Hepatocyte (in vitro differentiated cells): ENCODE measurements around the gene HOXC11. TPM values are rescaled to one million over a fixed set of nuclear protein-coding genes. Genes with fewer than 3 reads are reported as not detected.

Experiments
- DNase-seq: peaks from one replicate; pipeline ENCODE4 v3.0.0-alpha.2; 2016; ENCODE audit warnings: low spot score
- H2AFZ ChIP-seq: fragments of 200-600 bp; sonication (generic); 2 replicates; pipeline ENCODE4 v1.6.0; 2016; ENCODE audit warnings: antibody characterized with exemption, mild to moderate bottlenecking
- H3K27ac ChIP-seq: fragments of 200-600 bp; sonication (generic); 2 replicates; pipeline ENCODE4 v1.5.1; 2016; ENCODE audit warnings: mild to moderate bottlenecking
- H3K27me3 ChIP-seq: fragments of 200-600 bp; sonication (generic); 2 replicates; pipeline ENCODE4 v1.6.1; 2016
- H3K36me3 ChIP-seq: fragments of 200-600 bp; sonication (generic); replicated peaks from 2 replicates; pipeline ENCODE4 v1.5.1; 2016; ENCODE audit warnings: low read depth; ENCODE audit not compliant: insufficient read depth
- H3K4me1 ChIP-seq: fragments of 200-600 bp; sonication (generic); 2 replicates; pipeline ENCODE4 v1.5.1; 2016; ENCODE audit warnings: mild to moderate bottlenecking, moderate library complexity; ENCODE audit not compliant: insufficient read depth
- H3K4me2 ChIP-seq: fragments of 200-600 bp; sonication (generic); 2 replicates; pipeline ENCODE4 v1.6.0; 2016
- H3K4me3 ChIP-seq: fragments of 200-600 bp; sonication (generic); 2 replicates; pipeline ENCODE4 v1.5.1; 2016; ENCODE audit warnings: mild to moderate bottlenecking
- H3K79me2 ChIP-seq: fragments of 200-600 bp; sonication (generic); 2 replicates; pipeline ENCODE4 v1.6.0; 2017; ENCODE audit warnings: mild to moderate bottlenecking
- H3K9me2 ChIP-seq: fragments of 200-600 bp; sonication (generic); replicated peaks from 2 replicates; pipeline ENCODE4 v1.6.0; 2017; ENCODE audit warnings: mild to moderate bottlenecking; ENCODE audit not compliant: insufficient read depth
- H3K9me3 ChIP-seq: fragments of 200-600 bp; sonication (generic); 2 replicates; pipeline ENCODE4 v1.5.1; 2016; ENCODE audit warnings: low read depth, mild to moderate bottlenecking
- H4K20me1 ChIP-seq: fragments of 200-600 bp; sonication (generic); 2 replicates; pipeline ENCODE4 v1.6.0; 2016; ENCODE audit warnings: mild to moderate bottlenecking; ENCODE audit not compliant: insufficient read depth, poor library complexity, severe bottlenecking
- EZH2 ChIP-seq: fragments of 200-600 bp; sonication (generic); IDR thresholded peaks from 2 replicates; pipeline ENCODE4 v1.6.1; 2016; ENCODE audit warnings: antibody characterized with exemption, mild to moderate bottlenecking, borderline replicate concordance
- EZH2phosphoT487 ChIP-seq: fragments of 200-600 bp; sonication (generic); IDR thresholded peaks from one replicate; pipeline ENCODE4 v1.6.1; 2018; ENCODE audit warnings: antibody characterized with exemption, mild to moderate bottlenecking, low read depth, moderate library complexity; ENCODE audit not compliant: unreplicated experiment, severe bottlenecking
- WGBS: methylation state at CpG from one replicate; pipeline ENCODE4 v1.1.6; 2016; ENCODE audit warnings: low lambda C conversion rate; ENCODE audit errors: missing lambda C conversion rate; 5-methylcytosine and 5-hydroxymethylcytosine counted together
- polyA plus RNA-seq: library from polyadenylated mRNA; unstranded; fragments of >200 nt; fragmentation: Nextera tagmentation; extraction: Ambion mirVana; gene quantifications from 2 replicates; pipeline ENCODE4 v1.2.1, GENCODE V29; 2016
- total RNA-seq: library from RNA; depleted of rRNA; stranded (reverse); fragments of >200 nt; gene quantifications from 2 replicates; pipeline ENCODE4 v1.2.3, GENCODE V29; 2014
- TF ChIP-seq, protein P1 (sequence below): fragments of 200-600 bp; sonication (generic); IDR thresholded peaks from 2 replicates; pipeline ENCODE4 v1.5.1; 2016; ENCODE audit warnings: antibody characterized with exemption, mild to moderate bottlenecking; ENCODE audit not compliant: poor library complexity

HOXC11 gene
- total and polyA plus RNA-seq, 2 experiments from 2014 or later = 0.63 to 1.3 TPM

DNA sequence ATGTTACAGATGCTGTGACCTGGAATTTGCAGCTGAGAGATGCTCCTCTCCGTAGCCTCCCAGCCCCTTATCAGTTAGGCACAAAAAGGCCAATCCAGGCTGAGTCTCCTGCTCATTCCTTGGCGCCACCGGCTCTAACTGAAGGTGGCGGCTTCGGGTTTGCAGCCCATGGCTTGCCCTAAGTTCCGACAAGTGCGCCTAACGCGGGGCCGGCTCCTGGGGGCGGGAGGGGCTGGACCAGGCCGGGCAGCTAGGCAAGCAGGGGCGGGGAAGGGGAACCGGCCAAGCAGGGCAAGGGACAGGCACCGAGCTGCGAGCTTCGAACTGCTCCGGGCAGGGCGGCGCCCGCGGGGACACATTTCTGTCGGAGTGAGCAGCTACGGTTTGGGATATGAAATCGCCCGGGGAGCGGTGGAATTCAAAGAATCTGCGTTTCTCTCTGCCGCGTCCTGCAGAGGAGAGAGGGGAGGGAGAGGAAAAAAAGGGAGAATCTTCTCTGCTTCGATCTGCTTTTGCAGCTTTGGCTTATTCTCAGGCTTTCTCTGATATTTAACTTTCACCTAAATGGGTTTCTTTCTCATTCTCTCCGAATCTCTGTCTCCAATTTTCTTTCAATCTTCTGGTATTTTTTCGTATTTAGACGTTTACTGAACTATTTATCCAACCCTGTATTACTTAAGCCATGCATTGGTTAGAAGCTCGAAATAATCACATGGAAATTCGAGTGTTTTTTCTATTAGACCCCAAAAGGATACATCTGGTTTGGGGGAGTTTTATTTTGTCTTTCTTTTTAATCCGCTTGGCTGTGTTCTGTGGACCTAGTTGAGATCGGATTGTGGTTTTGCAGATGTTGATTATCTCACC lies 19.8 kb upstream of the HOXC11 start:
- H3K4me3 ChIP-seq = no peak overlapping the region
- DNase-seq = no peak
- TF ChIP-seq EZH2 = no peak
- peak; percentile 4 for TF ChIP-seq EZH2phosphoT487
- TF ChIP-seq, protein P1, sequence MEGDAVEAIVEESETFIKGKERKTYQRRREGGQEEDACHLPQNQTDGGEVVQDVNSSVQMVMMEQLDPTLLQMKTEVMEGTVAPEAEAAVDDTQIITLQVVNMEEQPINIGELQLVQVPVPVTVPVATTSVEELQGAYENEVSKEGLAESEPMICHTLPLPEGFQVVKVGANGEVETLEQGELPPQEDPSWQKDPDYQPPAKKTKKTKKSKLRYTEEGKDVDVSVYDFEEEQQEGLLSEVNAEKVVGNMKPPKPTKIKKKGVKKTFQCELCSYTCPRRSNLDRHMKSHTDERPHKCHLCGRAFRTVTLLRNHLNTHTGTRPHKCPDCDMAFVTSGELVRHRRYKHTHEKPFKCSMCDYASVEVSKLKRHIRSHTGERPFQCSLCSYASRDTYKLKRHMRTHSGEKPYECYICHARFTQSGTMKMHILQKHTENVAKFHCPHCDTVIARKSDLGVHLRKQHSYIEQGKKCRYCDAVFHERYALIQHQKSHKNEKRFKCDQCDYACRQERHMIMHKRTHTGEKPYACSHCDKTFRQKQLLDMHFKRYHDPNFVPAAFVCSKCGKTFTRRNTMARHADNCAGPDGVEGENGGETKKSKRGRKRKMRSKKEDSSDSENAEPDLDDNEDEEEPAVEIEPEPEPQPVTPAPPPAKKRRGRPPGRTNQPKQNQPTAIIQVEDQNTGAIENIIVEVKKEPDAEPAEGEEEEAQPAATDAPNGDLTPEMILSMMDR = no peak
- no peak overlapping the region for H3K4me2 ChIP-seq
- H3K9me3 ChIP-seq = no peaks in the 10 kb centered on the region
- peaks cover 100% of the 10 kb centered on the region for H3K27me3 ChIP-seq
- WGBS = 10% methylated on average over 35 of the region's 38 CpGs
- H3K36me3 ChIP-seq = no peaks in the 10 kb centered on the region
- no peak overlapping the region for H2AFZ ChIP-seq
- no peaks in the 10 kb centered on the region for H3K9me2 ChIP-seq
- no peaks in the 10 kb centered on the region for H3K4me1 ChIP-seq
- H3K79me2 ChIP-seq = no peaks in the 10 kb centered on the region
- no peak overlapping the region for H3K27ac ChIP-seq
- no peaks in the 10 kb centered on the region for H4K20me1 ChIP-seq

DNA sequence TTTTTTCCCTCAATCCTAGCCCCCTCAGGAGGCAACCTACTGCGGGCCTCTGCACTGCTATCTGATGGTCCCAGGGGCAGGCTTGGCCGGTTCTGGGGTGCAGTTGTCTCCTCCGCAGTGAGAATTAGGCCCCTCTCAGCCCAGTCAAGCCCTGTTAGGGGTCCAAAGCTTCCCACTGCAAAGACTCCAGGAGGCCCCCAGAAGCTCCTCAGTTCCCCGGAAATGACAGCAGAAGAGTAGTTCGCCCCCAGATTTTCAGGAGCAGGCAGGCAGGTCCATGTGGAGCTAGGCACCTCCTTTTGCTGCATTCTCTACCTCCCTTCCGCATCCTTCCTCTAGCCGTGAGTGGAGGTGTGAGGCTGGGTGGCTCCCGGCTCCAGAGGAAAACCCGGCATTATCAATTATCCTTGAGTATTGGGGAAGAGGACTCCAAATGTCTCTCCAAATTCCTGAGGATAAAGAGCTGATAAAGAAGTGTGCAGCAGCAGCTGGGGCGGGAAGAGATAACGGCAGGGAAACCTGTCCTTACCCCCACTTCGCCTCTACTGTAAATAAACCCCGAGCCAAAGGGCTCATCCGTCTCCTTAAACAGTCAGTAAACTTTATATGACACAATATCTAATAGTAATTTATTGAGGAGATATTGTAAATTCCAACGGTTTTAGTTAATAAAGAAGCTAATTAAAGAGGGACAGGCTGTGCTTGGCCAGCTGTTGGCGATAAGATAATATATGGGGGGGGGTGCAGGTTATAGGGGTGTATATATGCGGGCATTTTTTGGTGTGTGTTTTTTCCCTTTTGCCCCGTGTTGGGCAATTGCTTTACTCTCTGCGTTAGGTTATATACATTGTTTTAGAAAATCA lies 18.9 kb upstream of the HOXC11 start:
- H3K27me3 ChIP-seq = peaks cover 100% of the 10 kb centered on the region
- no peak overlapping the region for H3K4me3 ChIP-seq

DNA sequence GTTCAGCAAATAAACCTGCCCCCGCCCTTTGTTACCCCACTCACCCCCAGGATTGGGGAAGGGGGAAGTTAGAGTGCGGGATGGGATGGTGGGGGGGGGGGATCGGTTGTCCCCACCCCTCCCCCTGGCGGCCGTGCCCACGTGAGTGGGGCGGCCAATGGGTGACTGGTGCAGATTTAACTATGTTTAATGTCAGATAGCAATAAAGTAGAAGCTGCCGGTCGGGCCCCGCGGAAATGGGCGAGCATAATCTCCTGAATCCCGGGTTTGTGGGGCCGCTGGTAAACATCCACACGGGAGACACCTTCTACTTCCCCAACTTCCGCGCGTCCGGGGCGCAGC lies 18.3 kb upstream of the HOXC11 start, which contains the start of gene HOXC12:
Gene HOXC12, plus strand, starts transcription at position 210 of the 342 bp plus-strand sequence. Its CDS starts 27 bp downstream, at position 237.
- H3K36me3 ChIP-seq = no peaks in the 10 kb centered on the region
- WGBS = 17% methylated on average over 15 of the region's 20 CpGs
- H4K20me1 ChIP-seq = no peaks in the 10 kb centered on the region
- H3K9me2 ChIP-seq = no peaks in the 10 kb centered on the region
- no peaks in the 10 kb centered on the region for H3K79me2 ChIP-seq
- TF ChIP-seq EZH2phosphoT487 (no peak), EZH2 (no peak)
- TF ChIP-seq, protein P1 = no peak
- no peak within 1 kb of the TSS for H3K4me3 ChIP-seq
- no peaks in the 10 kb centered on the region for H3K9me3 ChIP-seq
- peak within 1 kb of the TSS; percentile 46 for H3K4me2 ChIP-seq
- DNase-seq = no peak
- no peak within 1 kb of the TSS for H3K27ac ChIP-seq
- peak within 1 kb of the TSS; percentile 40 for H2AFZ ChIP-seq
- peaks cover 100% of the 10 kb centered on the region for H3K27me3 ChIP-seq
- H3K4me1 ChIP-seq = no peaks in the 10 kb centered on the region

More for the DNA sequence above, 18.9 kb upstream of the HOXC11 start:
- no peak overlapping the region for H3K27ac ChIP-seq
- DNase-seq = no peak
- no peak overlapping the region for H3K4me2 ChIP-seq
- no peaks in the 10 kb centered on the region for H3K9me3 ChIP-seq
- WGBS = 18% methylated on average over 19 of the region's 19 CpGs
- no peaks in the 10 kb centered on the region for H3K4me1 ChIP-seq
- no peaks in the 10 kb centered on the region for H3K36me3 ChIP-seq
- no peaks in the 10 kb centered on the region for H4K20me1 ChIP-seq
- TF ChIP-seq, protein P1 = no peak
- TF ChIP-seq EZH2phosphoT487 = peak; percentile 58
- no peaks in the 10 kb centered on the region for H3K79me2 ChIP-seq
- H3K9me2 ChIP-seq = no peaks in the 10 kb centered on the region
- no peak overlapping the region for H2AFZ ChIP-seq
